HEK293T (cell line): ENCODE measurements around the gene CRAMP1.

Source experiments
- BHLHE40 ChIP-seq: fragments of 450-650 bp; IDR thresholded peaks from 2 replicates; pipeline ENCODE4 v1.6.1; 2016; ENCODE audit warnings: mild to moderate bottlenecking, moderate library complexity, borderline replicate concordance
- ELF4 ChIP-seq: fragments of 450-650 bp; IDR thresholded peaks from 2 replicates; pipeline ENCODE4 v1.6.1; 2017; ENCODE audit warnings: antibody characterized with exemption
- FOXA1 ChIP-seq: fragments of 450-650 bp; IDR thresholded peaks from 2 replicates; pipeline ENCODE4 v1.6.1; 2016; ENCODE audit warnings: mild to moderate bottlenecking
- FOXM1 ChIP-seq: fragments of 450-650 bp; IDR thresholded peaks from 2 replicates; pipeline ENCODE4 v1.6.1; 2017; ENCODE audit warnings: mild to moderate bottlenecking, borderline replicate concordance
- HDGF ChIP-seq: fragments of 450-650 bp; IDR thresholded peaks from 2 replicates; pipeline ENCODE4 v1.6.1; 2017; ENCODE audit warnings: antibody characterized with exemption, borderline replicate concordance
- L3MBTL2 ChIP-seq: fragments of 450-650 bp; conservative IDR thresholded peaks from 2 replicates; pipeline ENCODE4 v1.6.1; 2016; ENCODE audit warnings: mild to moderate bottlenecking
- NFRKB ChIP-seq: fragments of 450-650 bp; IDR thresholded peaks from 2 replicates; pipeline ENCODE4 v1.6.1; 2016; ENCODE audit warnings: mild to moderate bottlenecking, moderate library complexity
- SP1 ChIP-seq: fragments of 450-650 bp; IDR thresholded peaks from 2 replicates; pipeline ENCODE4 v1.6.1; 2017
- SUZ12 ChIP-seq: fragments of 450-650 bp; IDR thresholded peaks from 2 replicates; pipeline ENCODE4 v1.6.1; 2016; ENCODE audit warnings: mild to moderate bottlenecking
- TARDBP ChIP-seq: fragments of 450-650 bp; IDR thresholded peaks from 2 replicates; pipeline ENCODE4 v1.6.1; 2016
- ZNF384 ChIP-seq: fragments of 450-650 bp; IDR thresholded peaks from 2 replicates; pipeline ENCODE4 v1.6.1; 2016

DNA sequence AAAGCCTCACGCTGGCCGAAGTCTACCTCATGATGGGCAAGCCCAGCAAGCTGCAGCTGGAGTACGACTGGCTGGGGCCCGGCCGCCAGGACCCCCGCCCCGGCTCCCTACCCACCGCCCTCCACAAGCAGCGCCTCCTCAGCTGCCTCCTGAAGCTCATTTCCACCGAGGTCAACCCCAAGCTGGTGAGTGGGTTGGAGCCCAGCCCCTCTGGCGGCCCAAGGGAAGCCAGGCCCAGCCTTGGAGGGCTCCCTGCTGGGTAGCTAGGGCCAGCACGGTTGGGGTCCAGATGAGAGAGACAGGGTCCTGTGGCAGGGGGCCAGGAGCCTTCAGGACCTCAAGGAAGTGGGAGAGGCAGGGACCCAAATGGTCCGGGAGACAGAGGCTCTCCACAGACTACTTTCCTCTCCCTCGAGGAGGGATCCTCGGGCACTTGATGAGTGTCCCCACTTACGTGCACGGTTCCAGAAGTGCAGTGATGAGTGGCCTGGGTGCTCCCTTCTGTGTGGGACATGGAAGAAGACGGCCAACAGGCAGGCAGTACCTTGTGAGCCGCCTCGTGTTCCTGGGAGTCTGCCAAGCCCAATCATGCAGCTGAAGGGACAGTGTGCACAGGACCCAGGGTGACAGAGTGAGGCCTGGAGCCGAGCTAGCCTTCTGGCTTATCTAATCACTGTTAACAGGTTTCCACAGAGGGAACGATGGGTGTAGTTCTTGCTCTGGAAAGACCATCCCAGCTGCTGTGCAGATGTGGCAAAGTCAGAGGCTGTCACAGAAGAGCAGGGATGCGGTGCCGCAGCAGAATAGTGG, 44.9 kb downstream of the CRAMP1 start:
- TF ChIP-seq FOXM1 = no peak
- TF ChIP-seq ZNF384 = no peak
- TF ChIP-seq SUZ12 = no peak
- no peak for TF ChIP-seq BHLHE40
- TF ChIP-seq SP1 = no peak
- no peak for TF ChIP-seq ELF4
- no peak for TF ChIP-seq L3MBTL2
- no peak for TF ChIP-seq FOXA1
- no peak for TF ChIP-seq TARDBP
- no peak for TF ChIP-seq HDGF
- no peak for TF ChIP-seq NFRKB
